HEK293T (cell line): Measurements from ENCODE around the gene KMT5C.

Experiments used
- CTCF ChIA-PET: fragments of 350-600 bp; formaldehyde crosslinking; extraction: SDS; loops from one replicate; lab custom pipeline; 2021; ENCODE audit warnings: antibody characterized with exemption, inconsistent platforms; lab: Yijun Ruan, JAX
- POLR2A ChIA-PET: fragments of 350-600 bp; formaldehyde crosslinking; extraction: SDS; loops from one replicate; lab custom pipeline; 2020; ENCODE audit warnings: antibody characterized with exemption, inconsistent platforms; lab: Yijun Ruan, JAX
- DNase-seq: peaks from one replicate; pipeline ENCODE4 v3.0.0; 2012; ENCODE audit warnings: mixed read lengths; ENCODE audit errors: extremely low spot score
- ARNT ChIP-seq: fragments of 450-650 bp; IDR thresholded peaks from 2 replicates; pipeline ENCODE4 v1.6.1; 2017; ENCODE audit warnings: mild to moderate bottlenecking
- BHLHE40 ChIP-seq: fragments of 450-650 bp; IDR thresholded peaks from 2 replicates; pipeline ENCODE4 v1.6.1; 2016; ENCODE audit warnings: mild to moderate bottlenecking, moderate library complexity, borderline replicate concordance
- CTBP1 ChIP-seq: fragments of 450-650 bp; IDR thresholded peaks from 2 replicates; pipeline ENCODE4 v1.6.1; 2016; ENCODE audit warnings: borderline replicate concordance
- ELF4 ChIP-seq: fragments of 450-650 bp; IDR thresholded peaks from 2 replicates; pipeline ENCODE4 v1.6.1; 2017; ENCODE audit warnings: antibody characterized with exemption
- FOXA1 ChIP-seq: fragments of 450-650 bp; IDR thresholded peaks from 2 replicates; pipeline ENCODE4 v1.6.1; 2016; ENCODE audit warnings: mild to moderate bottlenecking
- FOXK2 ChIP-seq: fragments of 450-650 bp; IDR thresholded peaks from 2 replicates; pipeline ENCODE4 v1.6.1; 2016; ENCODE audit warnings: mild to moderate bottlenecking
- FOXM1 ChIP-seq: fragments of 450-650 bp; IDR thresholded peaks from 2 replicates; pipeline ENCODE4 v1.6.1; 2017; ENCODE audit warnings: mild to moderate bottlenecking, borderline replicate concordance
- HDGF ChIP-seq: fragments of 450-650 bp; IDR thresholded peaks from 2 replicates; pipeline ENCODE4 v1.6.1; 2017; ENCODE audit warnings: antibody characterized with exemption, borderline replicate concordance
- L3MBTL2 ChIP-seq: fragments of 450-650 bp; conservative IDR thresholded peaks from 2 replicates; pipeline ENCODE4 v1.6.1; 2016; ENCODE audit warnings: mild to moderate bottlenecking
- LEF1 ChIP-seq: fragments of 450-650 bp; IDR thresholded peaks from 2 replicates; pipeline ENCODE4 v1.6.1; 2017; ENCODE audit warnings: mild to moderate bottlenecking, borderline replicate concordance
- NFRKB ChIP-seq: fragments of 450-650 bp; IDR thresholded peaks from 2 replicates; pipeline ENCODE4 v1.6.1; 2016; ENCODE audit warnings: mild to moderate bottlenecking, moderate library complexity
- PKNOX1 ChIP-seq: fragments of 450-650 bp; IDR thresholded peaks from 2 replicates; pipeline ENCODE4 v1.6.1; 2016
- SP1 ChIP-seq: fragments of 450-650 bp; IDR thresholded peaks from 2 replicates; pipeline ENCODE4 v1.6.1; 2017
- SUZ12 ChIP-seq: fragments of 450-650 bp; IDR thresholded peaks from 2 replicates; pipeline ENCODE4 v1.6.1; 2016; ENCODE audit warnings: mild to moderate bottlenecking
- TARDBP ChIP-seq: fragments of 450-650 bp; IDR thresholded peaks from 2 replicates; pipeline ENCODE4 v1.6.1; 2016
- ZNF384 ChIP-seq: fragments of 450-650 bp; IDR thresholded peaks from 2 replicates; pipeline ENCODE4 v1.6.1; 2016

KMT5C gene

GRCh38 chr19:55382522-55383054, 42.9 kb downstream of the KMT5C start:
- POLR2A ChIA-PET, result interaction anchor here (0.7 to 2.7 kb wide), 2 partner anchors 25 to 43 kb away, joined by 3 to 13 read pairs; partner anchors contain the start of gene KMT5C
- no peak for DNase-seq
- CTCF ChIA-PET, result no interaction called here

GRCh38 chr19:55383279-55384130, 43.8 kb downstream of the KMT5C start:
- no peak for TF ChIP-seq ARNT
- no peak for TF ChIP-seq PKNOX1
- no peak for TF ChIP-seq SUZ12
- TF ChIP-seq L3MBTL2, result no peak
- no peak for TF ChIP-seq HDGF
- no peak for TF ChIP-seq FOXA1
- TF ChIP-seq ELF4, result no peak
- TF ChIP-seq FOXK2, result no peak
- no peak for TF ChIP-seq CTBP1
- TF ChIP-seq ZNF384, result no peak
- no peak for TF ChIP-seq SP1
- TF ChIP-seq FOXM1, result no peak
- TF ChIP-seq LEF1, result no peak
- no peak for TF ChIP-seq TARDBP
- POLR2A ChIA-PET, result interaction anchor here (1.0 to 2.7 kb wide), 2 partner anchors 35 to 44 kb away, joined by 5 to 13 read pairs; partner anchors contain the start of gene KMT5C
- no peak for DNase-seq
- CTCF ChIA-PET, result no interaction called here

More at GRCh38 chr19:55382522-55383054, 42.9 kb downstream of the KMT5C start:
- TF ChIP-seq FOXA1, result no peak
- TF ChIP-seq TARDBP, result no peak
- no peak for TF ChIP-seq ARNT
- no peak for TF ChIP-seq LEF1
- TF ChIP-seq FOXM1, result no peak
- TF ChIP-seq NFRKB, result no peak
- TF ChIP-seq ELF4, result no peak
- TF ChIP-seq BHLHE40, result no peak
- no peak for TF ChIP-seq SUZ12
- no peak for TF ChIP-seq FOXK2
- TF ChIP-seq ZNF384, result no peak

- POLR2A ChIA-PET, result interaction anchor here (0.5 to 2.7 kb wide), 6 partner anchors 9 to 338 kb away, joined by 3 to 13 read pairs (median 4); partner anchors contain the start of gene KMT5C
- CTCF ChIA-PET, result no interaction called here
- DNase-seq, result no peak
- no peak for TF ChIP-seq SP1
- no peak for TF ChIP-seq ELF4
- TF ChIP-seq FOXA1, result no peak
- no peak for TF ChIP-seq PKNOX1
- TF ChIP-seq ARNT, result no peak
- TF ChIP-seq SUZ12, result no peak
- no peak for TF ChIP-seq FOXK2
- TF ChIP-seq NFRKB, result no peak
- TF ChIP-seq BHLHE40, result no peak
- no peak for TF ChIP-seq ZNF384
- TF ChIP-seq TARDBP, result no peak
- no peak for TF ChIP-seq CTBP1
- TF ChIP-seq LEF1, result no peak
- no peak for TF ChIP-seq FOXM1
- no peak for TF ChIP-seq L3MBTL2
- no peak for TF ChIP-seq HDGF
Measured at GRCh38 chr19:55384131-55384919, 44.6 kb downstream of the KMT5C start, which contains the start of gene TMEM238. Gene TMEM238 (minus strand): TSS chr19:55384292. CDS start chr19:55384259, 33 bp downstream.

GRCh38 chr19:55384920-55385723, 45.4 kb downstream of the KMT5C start:
- CTCF ChIA-PET, result no interaction called here
- POLR2A ChIA-PET, result interaction anchor here (0.5 to 2.7 kb wide), 4 partner anchors 10 to 52 kb away, joined by 3 to 13 read pairs (median 4); partner anchors contain the start of gene KMT5C
- TF ChIP-seq LEF1, result no peak
- TF ChIP-seq PKNOX1, result peak; percentile 45
- TF ChIP-seq SUZ12, result no peak
- no peak for TF ChIP-seq FOXK2
- peak; percentile 54 for TF ChIP-seq L3MBTL2
- DNase-seq, result peak; percentile 95
